GM19099 (cell line): ENCODE results near the gene AURKB.

ENCODE experiments used
- POLR2A ChIP-seq: IDR thresholded peaks from 3 replicates; pipeline ENCODE4 v1.6.1; 2011; ENCODE audit warnings: low read depth; ENCODE audit not compliant: insufficient read length; ENCODE audit errors: extremely low read depth

AURKB gene

DNA sequence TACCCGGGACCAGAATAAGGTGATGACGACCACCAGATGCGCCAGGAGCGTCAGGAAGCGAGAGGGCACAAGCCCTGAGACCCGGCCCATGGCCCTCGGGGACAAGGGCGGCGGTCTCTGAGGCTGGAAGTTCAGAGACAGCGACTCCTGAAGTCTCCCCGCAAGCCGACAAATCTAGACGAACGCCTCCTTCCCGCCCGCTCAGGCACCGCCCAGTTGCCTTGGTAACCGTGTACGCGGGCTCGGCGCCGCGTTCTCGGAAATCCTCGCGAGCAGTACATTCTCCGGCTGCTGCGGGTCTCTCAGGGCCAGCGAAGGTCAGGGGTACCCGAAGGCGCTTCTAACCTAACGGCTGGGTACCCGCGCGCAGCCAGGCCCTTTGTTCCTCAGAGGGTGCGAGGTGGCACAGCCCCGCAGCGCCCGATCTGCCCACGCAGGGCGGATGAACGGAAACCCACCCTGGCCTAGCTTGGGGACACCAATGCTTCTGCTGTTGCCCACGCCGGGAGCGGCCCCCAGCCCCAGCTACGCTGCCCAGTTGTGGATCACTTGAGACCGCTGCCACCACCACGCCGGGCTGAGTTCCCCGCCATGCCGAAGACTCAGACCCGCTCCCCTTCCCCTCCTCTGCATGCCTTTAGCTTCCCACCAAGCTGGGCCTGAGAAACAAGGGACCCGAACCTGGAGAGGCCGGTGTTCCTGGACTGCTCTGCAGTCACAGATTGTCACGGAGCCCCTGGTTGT is 34.0 kb downstream of the AURKB start, which contains the start of gene TMEM107:
Gene TMEM107, minus strand, starts transcription at position 184 of the 744 bp plus-strand sequence. Its CDS starts 94 bp downstream, at position 90.
- TF ChIP-seq POLR2A = peak; percentile 70

GRCh38 chr17:8175795-8176196 is 34.6 kb downstream of the AURKB start:
- no peak for TF ChIP-seq POLR2A

DNA sequence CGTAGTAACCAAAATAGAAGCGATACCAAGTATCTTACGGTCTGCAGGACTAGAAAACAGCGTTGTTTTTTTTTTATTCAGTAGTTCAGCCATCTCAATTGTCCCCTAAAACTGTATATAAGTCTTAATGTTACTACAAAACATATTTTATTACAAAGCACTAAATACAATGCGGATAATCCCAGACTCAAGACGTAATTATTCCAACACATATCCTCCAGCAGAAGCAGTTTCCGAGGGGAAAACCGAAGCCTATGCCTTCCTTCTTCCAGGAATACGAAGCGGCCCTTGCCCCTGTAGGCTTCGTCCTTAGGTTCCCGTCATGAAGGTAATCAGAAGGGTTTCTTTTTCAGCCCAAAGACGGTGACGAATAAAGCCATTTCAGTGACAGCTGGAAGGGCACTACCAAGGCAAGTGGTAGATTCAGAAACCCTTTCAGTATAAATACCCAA is 36.5 kb downstream of the AURKB start:
- no peak for TF ChIP-seq POLR2A

DNA sequence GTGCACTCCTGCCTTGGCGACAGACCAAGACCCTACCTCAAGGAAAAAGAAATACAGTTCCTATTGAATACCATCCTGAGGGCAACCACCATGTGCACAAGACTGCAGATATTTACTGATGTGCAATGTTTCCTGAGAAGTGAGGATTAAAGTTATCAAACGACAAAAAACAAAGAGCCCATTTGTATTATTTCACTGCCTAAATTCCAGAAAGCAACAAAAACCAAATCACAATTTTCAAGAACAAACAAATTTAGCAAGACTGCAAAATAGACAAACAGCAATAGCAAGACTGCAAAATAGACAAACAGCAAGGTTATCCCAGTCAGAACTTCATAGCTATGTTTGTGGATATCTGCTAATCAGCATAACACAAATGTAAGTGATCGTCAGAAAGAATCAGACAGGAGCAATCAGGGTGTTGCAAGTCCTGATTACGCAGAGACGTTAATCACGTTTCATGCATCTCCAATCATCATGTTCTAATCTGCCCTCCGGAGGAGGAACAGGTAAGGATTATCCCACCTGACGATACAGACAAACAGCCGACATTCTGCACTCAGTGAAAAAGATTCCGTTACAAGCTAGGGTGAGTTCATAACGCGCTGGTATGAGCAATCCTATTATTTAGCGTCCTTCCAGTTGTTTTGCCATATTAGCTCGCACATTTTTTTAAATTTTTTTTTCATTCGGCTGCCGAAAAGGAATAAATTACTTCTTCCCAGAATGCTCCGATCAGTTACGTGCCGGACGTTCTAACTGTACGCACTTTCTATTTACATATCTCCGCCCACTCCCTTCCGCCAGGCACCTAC is 37.1 kb downstream of the AURKB start:
- peak; percentile 100 for TF ChIP-seq POLR2A

GRCh38 chr17:8167526-8167925 is 42.8 kb downstream of the AURKB start:
- TF ChIP-seq POLR2A = no peak

- TF ChIP-seq POLR2A = no peak
Observed at GRCh38 chr17:8166731-8167130, 43.6 kb downstream of the AURKB start.

GRCh38 chr17:8164815-8165131 is 45.6 kb downstream of the AURKB start:
- TF ChIP-seq POLR2A = no peak

DNA sequence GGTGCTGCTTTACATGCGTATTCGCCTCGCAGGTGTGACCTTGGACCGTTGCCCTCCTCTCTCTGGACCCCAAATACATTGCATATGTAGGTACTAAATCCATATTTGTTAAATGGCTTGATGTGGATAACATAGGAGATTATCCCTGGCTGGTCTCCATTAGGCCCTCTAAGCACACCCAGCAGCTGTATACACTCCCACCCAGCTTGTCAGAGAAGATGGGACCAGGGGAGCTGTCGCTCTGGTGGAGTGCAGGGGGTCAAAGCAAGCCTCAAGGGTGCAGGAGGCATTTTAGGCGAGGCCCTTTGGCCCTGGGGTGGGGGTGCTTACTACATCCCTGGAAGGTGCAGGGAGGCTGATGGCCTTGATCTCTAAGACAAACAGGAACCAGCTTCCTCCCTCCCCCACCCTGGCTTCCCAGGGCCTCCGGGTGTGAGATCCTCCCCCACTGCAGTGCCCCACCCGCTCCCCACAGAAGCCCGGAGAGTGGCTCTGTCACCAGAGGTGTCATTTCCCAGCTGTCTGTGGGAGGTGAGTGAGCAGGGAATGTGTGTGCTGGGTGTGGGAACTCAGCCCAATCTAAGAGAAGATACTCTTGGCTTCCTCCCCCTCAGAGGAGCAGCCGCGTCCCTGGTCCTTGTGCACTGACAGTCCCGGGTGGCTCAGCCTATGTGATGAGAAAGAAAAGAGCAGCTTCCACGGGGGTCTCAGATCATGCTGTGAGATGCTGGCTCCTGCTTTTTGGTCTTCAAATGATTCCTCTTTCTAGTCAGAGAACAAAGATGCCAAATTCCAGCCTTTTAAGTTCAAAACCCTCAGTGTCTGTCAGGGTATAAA is 46.2 kb downstream of the AURKB start:
- TF ChIP-seq POLR2A = peak; percentile 20

DNA sequence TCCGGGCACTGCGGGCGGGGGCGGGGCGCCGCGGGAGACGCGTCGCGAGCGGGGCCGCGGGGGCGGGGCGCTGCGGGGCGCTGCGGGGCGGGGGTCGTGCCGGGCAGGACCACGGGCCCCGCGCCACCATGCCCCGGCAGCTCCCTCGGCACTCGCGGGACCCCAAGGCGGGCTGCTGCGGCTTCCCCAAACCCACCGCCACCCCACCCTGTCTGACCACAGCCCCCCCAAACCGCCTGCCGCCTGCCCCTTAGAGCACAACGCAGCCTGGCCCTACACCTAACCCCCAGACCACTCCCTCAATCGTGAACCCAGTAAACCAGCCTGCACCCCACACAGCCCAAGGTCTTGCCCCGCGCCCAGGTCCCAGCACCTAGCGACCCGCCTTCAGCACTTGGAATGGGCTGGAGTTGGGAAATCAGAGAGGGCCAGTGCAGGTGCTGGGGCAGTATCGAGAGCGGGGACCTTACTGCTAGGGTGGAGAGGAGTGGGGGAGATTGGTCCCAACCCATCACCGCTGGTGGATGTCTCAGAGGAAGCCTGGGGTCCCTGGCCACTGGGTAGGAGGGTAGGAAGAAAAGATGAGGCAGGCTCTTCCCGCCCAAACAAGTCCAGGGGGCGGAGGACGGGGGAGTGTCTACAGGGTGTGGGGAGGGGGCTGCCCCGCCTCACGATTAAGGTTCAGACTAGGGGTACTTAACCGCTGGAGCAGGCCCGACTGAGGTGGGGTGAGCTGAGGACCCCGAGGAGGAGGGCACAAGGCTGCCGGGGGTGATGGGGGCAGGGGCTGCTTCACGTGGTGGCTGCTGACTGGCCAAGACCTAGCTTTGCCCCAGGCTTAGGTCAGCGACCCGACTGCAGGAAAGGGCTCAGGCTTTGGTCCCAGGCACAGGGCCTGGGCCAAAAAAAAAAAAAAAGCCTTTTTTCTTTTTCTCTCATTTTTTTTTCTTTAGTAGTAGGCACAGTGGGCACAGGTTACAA is 47.1 kb downstream of the AURKB start:
- TF ChIP-seq POLR2A = no peak

GRCh38 chr17:8162233-8162996 is 48.0 kb downstream of the AURKB start, which contains the start of gene VAMP2:
TSS of gene VAMP2 (minus strand) at chr17:8162948. CDS start at chr17:8162879, 69 bp downstream.
- TF ChIP-seq POLR2A = peak; percentile 87

- no peak for TF ChIP-seq POLR2A
Observed at GRCh38 chr17:8161289-8162232, 48.8 kb downstream of the AURKB start.

- TF ChIP-seq POLR2A = no peak
Observed at GRCh38 chr17:8160741-8161221, 49.6 kb downstream of the AURKB start.

GRCh38 chr17:8160224-8160577 is 50.2 kb downstream of the AURKB start:
- no peak for TF ChIP-seq POLR2A
